ENCODE data around the gene ADAT3.

The ADAT3 gene

GRCh38 chr19:1864480-1865171 is 40.6 kb upstream of the ADAT3 start (continued):
- no peak for TF ChIP-seq ZNF132 (tag by site-specific recombination; IDR thresholded peaks at IDR 0.05; ENCODE audit: borderline replicate concordance)
- peak; percentile 56 for TF ChIP-seq ZBTB8A (tag by site-specific recombination; IDR thresholded peaks at IDR 0.05)
- no peak for TF ChIP-seq BCL6B (tag by site-specific recombination; IDR thresholded peaks at IDR 0.05)
- TF ChIP-seq ZNF23 (tag by site-specific recombination; IDR thresholded peaks at IDR 0.05; ENCODE audit: borderline replicate concordance) = no peak
- TF ChIP-seq ZNF776 (tag by site-specific recombination; IDR thresholded peaks at IDR 0.05; ENCODE audit: borderline replicate concordance) = no peak
- TF ChIP-seq ZNF473 (tag by site-specific recombination; IDR thresholded peaks at IDR 0.05) = no peak
- peak; percentile 86 for TF ChIP-seq PATZ1 (tag by site-specific recombination; IDR thresholded peaks at IDR 0.05)
- TF ChIP-seq SCRT1 (tag by site-specific recombination; IDR thresholded peaks at IDR 0.05; ENCODE audit: borderline replicate concordance) = no peak
- TF ChIP-seq, protein P1, sequence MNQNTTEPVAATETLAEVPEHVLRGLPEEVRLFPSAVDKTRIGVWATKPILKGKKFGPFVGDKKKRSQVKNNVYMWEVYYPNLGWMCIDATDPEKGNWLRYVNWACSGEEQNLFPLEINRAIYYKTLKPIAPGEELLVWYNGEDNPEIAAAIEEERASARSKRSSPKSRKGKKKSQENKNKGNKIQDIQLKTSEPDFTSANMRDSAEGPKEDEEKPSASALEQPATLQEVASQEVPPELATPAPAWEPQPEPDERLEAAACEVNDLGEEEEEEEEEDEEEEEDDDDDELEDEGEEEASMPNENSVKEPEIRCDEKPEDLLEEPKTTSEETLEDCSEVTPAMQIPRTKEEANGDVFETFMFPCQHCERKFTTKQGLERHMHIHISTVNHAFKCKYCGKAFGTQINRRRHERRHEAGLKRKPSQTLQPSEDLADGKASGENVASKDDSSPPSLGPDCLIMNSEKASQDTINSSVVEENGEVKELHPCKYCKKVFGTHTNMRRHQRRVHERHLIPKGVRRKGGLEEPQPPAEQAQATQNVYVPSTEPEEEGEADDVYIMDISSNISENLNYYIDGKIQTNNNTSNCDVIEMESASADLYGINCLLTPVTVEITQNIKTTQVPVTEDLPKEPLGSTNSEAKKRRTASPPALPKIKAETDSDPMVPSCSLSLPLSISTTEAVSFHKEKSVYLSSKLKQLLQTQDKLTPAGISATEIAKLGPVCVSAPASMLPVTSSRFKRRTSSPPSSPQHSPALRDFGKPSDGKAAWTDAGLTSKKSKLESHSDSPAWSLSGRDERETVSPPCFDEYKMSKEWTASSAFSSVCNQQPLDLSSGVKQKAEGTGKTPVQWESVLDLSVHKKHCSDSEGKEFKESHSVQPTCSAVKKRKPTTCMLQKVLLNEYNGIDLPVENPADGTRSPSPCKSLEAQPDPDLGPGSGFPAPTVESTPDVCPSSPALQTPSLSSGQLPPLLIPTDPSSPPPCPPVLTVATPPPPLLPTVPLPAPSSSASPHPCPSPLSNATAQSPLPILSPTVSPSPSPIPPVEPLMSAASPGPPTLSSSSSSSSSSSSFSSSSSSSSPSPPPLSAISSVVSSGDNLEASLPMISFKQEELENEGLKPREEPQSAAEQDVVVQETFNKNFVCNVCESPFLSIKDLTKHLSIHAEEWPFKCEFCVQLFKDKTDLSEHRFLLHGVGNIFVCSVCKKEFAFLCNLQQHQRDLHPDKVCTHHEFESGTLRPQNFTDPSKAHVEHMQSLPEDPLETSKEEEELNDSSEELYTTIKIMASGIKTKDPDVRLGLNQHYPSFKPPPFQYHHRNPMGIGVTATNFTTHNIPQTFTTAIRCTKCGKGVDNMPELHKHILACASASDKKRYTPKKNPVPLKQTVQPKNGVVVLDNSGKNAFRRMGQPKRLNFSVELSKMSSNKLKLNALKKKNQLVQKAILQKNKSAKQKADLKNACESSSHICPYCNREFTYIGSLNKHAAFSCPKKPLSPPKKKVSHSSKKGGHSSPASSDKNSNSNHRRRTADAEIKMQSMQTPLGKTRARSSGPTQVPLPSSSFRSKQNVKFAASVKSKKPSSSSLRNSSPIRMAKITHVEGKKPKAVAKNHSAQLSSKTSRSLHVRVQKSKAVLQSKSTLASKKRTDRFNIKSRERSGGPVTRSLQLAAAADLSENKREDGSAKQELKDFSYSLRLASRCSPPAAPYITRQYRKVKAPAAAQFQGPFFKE (tag by site-specific recombination; IDR thresholded peaks at IDR 0.05; ENCODE audit: borderline replicate concordance) = no peak
- TF ChIP-seq ZSCAN4 (tag by site-specific recombination; IDR thresholded peaks at IDR 0.05) = no peak
- TF ChIP-seq ZNF768 (tag by site-specific recombination; IDR thresholded peaks at IDR 0.05) = no peak
- TF ChIP-seq, protein P2, sequence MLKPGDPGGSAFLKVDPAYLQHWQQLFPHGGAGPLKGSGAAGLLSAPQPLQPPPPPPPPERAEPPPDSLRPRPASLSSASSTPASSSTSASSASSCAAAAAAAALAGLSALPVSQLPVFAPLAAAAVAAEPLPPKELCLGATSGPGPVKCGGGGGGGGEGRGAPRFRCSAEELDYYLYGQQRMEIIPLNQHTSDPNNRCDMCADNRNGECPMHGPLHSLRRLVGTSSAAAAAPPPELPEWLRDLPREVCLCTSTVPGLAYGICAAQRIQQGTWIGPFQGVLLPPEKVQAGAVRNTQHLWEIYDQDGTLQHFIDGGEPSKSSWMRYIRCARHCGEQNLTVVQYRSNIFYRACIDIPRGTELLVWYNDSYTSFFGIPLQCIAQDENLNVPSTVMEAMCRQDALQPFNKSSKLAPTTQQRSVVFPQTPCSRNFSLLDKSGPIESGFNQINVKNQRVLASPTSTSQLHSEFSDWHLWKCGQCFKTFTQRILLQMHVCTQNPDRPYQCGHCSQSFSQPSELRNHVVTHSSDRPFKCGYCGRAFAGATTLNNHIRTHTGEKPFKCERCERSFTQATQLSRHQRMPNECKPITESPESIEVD (tag by site-specific recombination; IDR thresholded peaks at IDR 0.05) = no peak
- TF ChIP-seq ZBTB11 (tag by site-specific recombination; conservative IDR thresholded peaks at IDR 0.05; ENCODE audit: low read depth) = peak; percentile 25; the same call in 1 of the 2 replicates
- TF ChIP-seq, protein P3, sequence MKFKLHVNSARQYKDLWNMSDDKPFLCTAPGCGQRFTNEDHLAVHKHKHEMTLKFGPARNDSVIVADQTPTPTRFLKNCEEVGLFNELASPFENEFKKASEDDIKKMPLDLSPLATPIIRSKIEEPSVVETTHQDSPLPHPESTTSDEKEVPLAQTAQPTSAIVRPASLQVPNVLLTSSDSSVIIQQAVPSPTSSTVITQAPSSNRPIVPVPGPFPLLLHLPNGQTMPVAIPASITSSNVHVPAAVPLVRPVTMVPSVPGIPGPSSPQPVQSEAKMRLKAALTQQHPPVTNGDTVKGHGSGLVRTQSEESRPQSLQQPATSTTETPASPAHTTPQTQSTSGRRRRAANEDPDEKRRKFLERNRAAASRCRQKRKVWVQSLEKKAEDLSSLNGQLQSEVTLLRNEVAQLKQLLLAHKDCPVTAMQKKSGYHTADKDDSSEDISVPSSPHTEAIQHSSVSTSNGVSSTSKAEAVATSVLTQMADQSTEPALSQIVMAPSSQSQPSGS (tag by site-specific recombination; IDR thresholded peaks at IDR 0.05; ENCODE audit: low read depth) = no peak
- TF ChIP-seq KLF1 (tag by site-specific recombination; IDR thresholded peaks at IDR 0.05) = 0 out of 2 replicates have a peak, but pooled peaks have one; percentile 6
- 0 out of 2 replicates have a peak, but pooled peaks have one; percentile 5 for TF ChIP-seq ZNF843 (tag by site-specific recombination; IDR thresholded peaks at IDR 0.05)
- TF ChIP-seq ZNF529 (tag by site-specific recombination; IDR thresholded peaks at IDR 0.05; ENCODE audit: insufficient replicate concordance) = no peak
- peak; percentile 67 for TF ChIP-seq ZNF335 (tag by site-specific recombination; conservative IDR thresholded peaks at IDR 0.05)
